Endothelial cell of umbilical vein (primary cell): Measurements from ENCODE around the gene ACBD6. TPM values are rescaled to one million over a fixed set of nuclear protein-coding genes. Genes with fewer than 3 reads are reported as not detected.

Source experiments
- BruUV-seq: library from RNA; stranded (reverse); fragments of 400-500 nt; replicated peaks from 2 replicates; lab custom pipeline; 2021; lab: Mats Ljungman, UMichigan
- CTCF ChIA-PET: fragments of 300-600, 350-600 bp; sonication (Branson Sonifier 250); formaldehyde crosslinking; loops from one replicate; lab custom pipeline; 2021; ENCODE audit warnings: antibody characterized with exemption, inconsistent platforms; lab: Charles Lee
- POLR2A ChIA-PET: fragments of 300-600, 350-600 bp; sonication (Branson Sonifier 250); formaldehyde crosslinking; loops from one replicate; lab custom pipeline; 2021; ENCODE audit warnings: antibody characterized with exemption, inconsistent platforms; lab: Charles Lee
- DNase-seq: peaks from one replicate; pipeline ENCODE4 v3.0.0-alpha.2; 2011; ENCODE audit warnings: low read depth, low spot score
- FAIRE-seq: peaks from 2 replicates; lab custom pipeline; 2011; peaks lifted over from hg19 to GRCh38; lab: Jason Lieb, UNC
- H2AFZ ChIP-seq: 2 replicates; pipeline ENCODE4 v1.6.0; 2012; ENCODE audit warnings: low read depth, low read length, control low read depth, inconsistent platforms
- H3K27ac ChIP-seq: 2 replicates; pipeline ENCODE4 v1.5.1; 2011; ENCODE audit warnings: low read depth, mild to moderate bottlenecking, control low read depth, low read length, moderate library complexity; ENCODE audit not compliant: insufficient read depth
- H3K27me3 ChIP-seq, 2 experiments: 2 replicates each; pipeline versions ENCODE4 v1.6.0 to v1.6.1; 2011; ENCODE audit warnings: low read length in 2 of 2, mixed read lengths in 1 of 2; ENCODE audit not compliant: control insufficient read depth in 2 of 2, insufficient read depth in 2 of 2
- H3K36me3 ChIP-seq, 2 experiments: 2 replicates in 1 of 2; 3 replicates in 1 of 2; pipeline ENCODE4 v1.5.1; 2011; ENCODE audit warnings: low read length in 2 of 2, mild to moderate bottlenecking in 1 of 2, moderate library complexity in 1 of 2; ENCODE audit not compliant: control insufficient read depth in 2 of 2, insufficient read depth in 2 of 2; ENCODE audit errors: extremely low read depth in 1 of 2
- H3K4me1 ChIP-seq: 3 replicates; pipeline ENCODE4 v1.5.1; 2011; ENCODE audit warnings: mild to moderate bottlenecking, low read length; ENCODE audit not compliant: control insufficient read depth, insufficient read depth; ENCODE audit errors: extremely low read depth
- H3K4me2 ChIP-seq: 2 replicates; pipeline ENCODE4 v1.6.1; 2011; ENCODE audit warnings: low read length, control low read depth, mixed read lengths; ENCODE audit not compliant: insufficient read depth
- H3K4me3 ChIP-seq, 3 experiments: fragments of 200-600 bp in 1 of 3; sonication (generic), shearing (Covaris generic) in 1 of 3; replicated peaks in 1 of 3; 2 replicates each; pipeline ENCODE4 v1.5.1; 2011 to 2016; ENCODE audit warnings: control low read depth in 3 of 3, low read length in 3 of 3, mild to moderate bottlenecking in 2 of 3, inconsistent platforms in 1 of 3, low read depth in 1 of 3, moderate library complexity in 1 of 3; ENCODE audit not compliant: insufficient read depth in 1 of 3
- H3K79me2 ChIP-seq: 2 replicates; pipeline ENCODE4 v1.6.0; 2012; ENCODE audit warnings: low read length, inconsistent platforms; ENCODE audit not compliant: control insufficient read depth, insufficient read depth
- H3K9ac ChIP-seq: replicated peaks from 2 replicates; pipeline ENCODE3; 2011; ENCODE audit warnings: low read length, control low read depth; ENCODE audit not compliant: insufficient read depth; ENCODE audit errors: extremely low read depth
- H3K9me1 ChIP-seq: replicated peaks from 3 replicates; pipeline ENCODE4 v1.6.0; 2011; ENCODE audit warnings: mild to moderate bottlenecking, low read length; ENCODE audit not compliant: control insufficient read depth, insufficient read depth; ENCODE audit errors: extremely low read depth
- H3K9me3 ChIP-seq: replicated peaks from 2 replicates; pipeline ENCODE4 v1.5.1; 2012; ENCODE audit warnings: low read length, inconsistent platforms; ENCODE audit not compliant: control insufficient read depth, insufficient read depth
- H4K20me1 ChIP-seq: replicated peaks from 2 replicates; pipeline ENCODE3; 2011; ENCODE audit warnings: mild to moderate bottlenecking, low read length; ENCODE audit not compliant: control insufficient read depth, insufficient read depth; ENCODE audit errors: extremely low read depth
- CTCF ChIP-seq, 2 donors: IDR thresholded peaks; 1 replicate in 1 of 2; 2 replicates in 1 of 2; pipeline ENCODE4 v1.5.1; 2011; ENCODE audit warnings: low read length in 2 of 2, mild to moderate bottlenecking in 2 of 2, moderate library complexity in 2 of 2, control low read depth in 1 of 2, inconsistent platforms in 1 of 2, low read depth in 1 of 2; ENCODE audit not compliant: insufficient read depth in 1 of 2; ENCODE audit errors: extremely low read depth in 1 of 2
- EZH2 ChIP-seq: IDR thresholded peaks from 2 replicates; pipeline ENCODE4 v1.6.1; 2012; ENCODE audit warnings: borderline replicate concordance, low read depth, mild to moderate bottlenecking, moderate library complexity, low read length, inconsistent platforms; ENCODE audit not compliant: severe bottlenecking
- JUN ChIP-seq: IDR thresholded peaks from 2 replicates; pipeline ENCODE4 v1.6.1; 2011; ENCODE audit warnings: borderline replicate concordance, low read depth; ENCODE audit not compliant: insufficient read length, insufficient read depth
- MYC ChIP-seq: IDR thresholded peaks from one replicate; pipeline ENCODE4 v1.6.1; 2011; ENCODE audit warnings: mild to moderate bottlenecking, low read depth, low read length
- POLR2AphosphoS5 ChIP-seq: IDR thresholded peaks from 2 replicates; pipeline ENCODE4 v1.6.1; 2012; ENCODE audit warnings: low read depth, mild to moderate bottlenecking, control low read depth, low read length, moderate library complexity; ENCODE audit not compliant: insufficient read depth
- dilution Hi-C: fragments of 300-500 bp; cut with MboI; formaldehyde crosslinking; loops from one replicate; pipeline ENCODE4 v1.15.0; 2019; ENCODE audit warnings: low sequenced_read_pairs; ENCODE audit not compliant: extremely low pct_ligation_motif_present
- intact Hi-C: fragments of 100-400 bp; cut with micrococcal nuclease; formaldehyde crosslinking; loops from one replicate; pipeline ENCODE4 v1.10.0; 2022
- polyA plus RNA-seq, 4 experiments: library from polyadenylated mRNA; depleted of rRNA in 3 of 4; stranded (reverse) in 3 of 4; unstranded in 1 of 4; fragments of >200 nt; gene quantifications; 2 replicates each; pipeline versions ENCODE4 v1.2.1 to v1.2.3, GENCODE V29; 2011 to 2012; ENCODE audit warnings: missing spikeins in 1 of 4
- total RNA-seq: library from RNA; stranded (reverse); gene quantifications from 2 replicates; pipeline ENCODE4 v1.2.3, GENCODE V29; 2021

Gene ACBD6
- total and polyA plus RNA-seq, 2 donors (not counting 3 experiments of a cell fraction or from before 2014, with no cell fraction given): 55.6 to 56.4 TPM

DNA sequence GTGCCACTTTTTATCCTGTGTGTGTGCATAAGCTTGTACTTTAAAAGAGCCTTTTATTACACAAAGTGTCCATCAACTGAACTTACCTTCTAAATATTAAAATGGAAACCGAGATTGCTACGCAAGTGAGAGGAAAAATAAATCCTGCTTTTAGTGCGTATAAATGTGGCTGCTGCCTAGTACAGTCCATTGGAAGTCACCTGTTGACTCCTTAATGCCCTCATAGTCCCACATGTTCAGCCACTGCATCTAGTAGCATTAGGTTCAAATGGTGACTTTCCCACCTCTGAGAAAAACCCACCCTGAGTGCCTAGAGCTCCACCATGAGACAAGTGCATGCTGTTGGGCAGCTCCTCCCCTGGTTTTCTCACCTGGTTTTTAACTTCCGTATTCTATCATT lies 219.3 kb downstream of the ACBD6 start:
- CTCF ChIA-PET: interaction anchor here (0.6 to 5.2 kb wide), 4 partner anchors 10 to 133 kb away, joined by 3 to 18 read pairs (median 4); no protein-coding TSS in a partner anchor
- Histone ChIP-seq H3K27me3 (no peaks in the 10 kb centered on the region), H3K9ac (no peak overlapping the region), H3K9me1 (no peaks in the 10 kb centered on the region), H4K20me1 (no peaks in the 10 kb centered on the region), H3K27ac (no peak overlapping the region), H3K9me3 (no peaks in the 10 kb centered on the region), H3K36me3 (no peaks in the 10 kb centered on the region), H2AFZ (no peak overlapping the region), H3K4me3 (no peak overlapping the region), H3K4me1 (peaks cover 14% of the 10 kb centered on the region), H3K4me2 (no peak overlapping the region), H3K79me2 (no peaks in the 10 kb centered on the region)
- no TSS peak for BruUV-seq
- no peak for FAIRE-seq
- dilution Hi-C loops (no loop called here), intact Hi-C loops (no loop called here)
- no peak for DNase-seq
- POLR2A ChIA-PET: no interaction called here
- TF ChIP-seq MYC (no peak), POLR2AphosphoS5 (no peak), EZH2 (no peak), JUN (no peak), CTCF (IDR thresholded peaks at IDR 0.05; ENCODE audit: extremely low read depth in 1 of 2, insufficient read depth in 1 of 2, low read depth in 1 of 2, low read length in 2 of 2) (no peak)
